Effector memory CD4-positive, alpha-beta T cell (primary cell): ENCODE measurements around the gene NKX2-1.
"Not testable (repeated sequence)": the region's sequence is repeated elsewhere in the genome, so short reads cannot be mapped to it uniquely, and the experiment has no call there.

Source experiments
- DNase-seq, 3 donors: peaks; one replicate each; pipeline ENCODE4 v3.0.0-alpha.2; 2020
- H3K27ac ChIP-seq: 2 replicates; pipeline ENCODE4 v1.7.0; 2013; ENCODE audit warnings: mild to moderate bottlenecking, low read length, moderate library complexity; ENCODE audit not compliant: insufficient read depth, poor library complexity, severe bottlenecking
- H3K27me3 ChIP-seq: replicated peaks from 2 replicates; pipeline ENCODE4 v1.7.0; 2013; ENCODE audit warnings: mild to moderate bottlenecking, low read length; ENCODE audit not compliant: insufficient read depth, control insufficient read depth, poor library complexity, severe bottlenecking
- H3K36me3 ChIP-seq: 2 replicates; pipeline ENCODE4 v1.7.0; 2013; ENCODE audit warnings: mild to moderate bottlenecking, low read length, moderate library complexity; ENCODE audit not compliant: control insufficient read depth, insufficient read depth
- H3K4me1 ChIP-seq: 2 replicates; pipeline ENCODE4 v1.7.0; 2013; ENCODE audit warnings: low read length, mild to moderate bottlenecking; ENCODE audit not compliant: control insufficient read depth, insufficient read depth, poor library complexity, severe bottlenecking
- H3K4me3 ChIP-seq: 2 replicates; pipeline ENCODE4 v1.7.0; 2013; ENCODE audit warnings: low read length, low read depth, mild to moderate bottlenecking; ENCODE audit not compliant: insufficient read depth, poor library complexity, severe bottlenecking
- H3K9me3 ChIP-seq: 2 replicates; pipeline ENCODE4 v1.7.0; 2013; ENCODE audit warnings: mild to moderate bottlenecking, low read length, moderate library complexity; ENCODE audit not compliant: control insufficient read depth

NKX2-1 gene

DNA sequence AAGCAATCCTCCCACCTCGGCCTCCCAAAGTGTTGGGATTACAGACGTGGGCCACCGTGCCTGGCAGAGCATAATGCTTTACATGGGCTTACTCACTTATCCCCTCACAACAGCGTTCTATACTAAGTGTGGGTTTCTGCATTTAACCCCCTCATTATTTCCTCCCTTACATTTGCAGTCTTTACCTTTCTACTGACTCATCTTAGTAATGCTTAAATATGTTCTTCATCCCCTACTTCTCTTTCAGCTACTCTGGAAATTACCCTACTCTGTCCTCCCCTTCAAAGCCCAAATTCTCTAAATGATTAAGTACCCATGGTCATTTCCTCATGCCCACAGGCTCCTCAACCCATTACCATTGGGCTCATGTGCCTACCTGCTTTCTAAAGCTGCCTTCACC lies 40.7 kb downstream of the NKX2-1 start:
- no peak for DNase-seq
- Histone ChIP-seq H3K4me3 (no peak overlapping the region), H3K4me1 (no peaks in the 10 kb centered on the region), H3K27me3 (no peaks in the 10 kb centered on the region), H3K9me3 (no peaks in the 10 kb centered on the region), H3K27ac (no peak overlapping the region), H3K36me3 (no peaks in the 10 kb centered on the region)

DNA sequence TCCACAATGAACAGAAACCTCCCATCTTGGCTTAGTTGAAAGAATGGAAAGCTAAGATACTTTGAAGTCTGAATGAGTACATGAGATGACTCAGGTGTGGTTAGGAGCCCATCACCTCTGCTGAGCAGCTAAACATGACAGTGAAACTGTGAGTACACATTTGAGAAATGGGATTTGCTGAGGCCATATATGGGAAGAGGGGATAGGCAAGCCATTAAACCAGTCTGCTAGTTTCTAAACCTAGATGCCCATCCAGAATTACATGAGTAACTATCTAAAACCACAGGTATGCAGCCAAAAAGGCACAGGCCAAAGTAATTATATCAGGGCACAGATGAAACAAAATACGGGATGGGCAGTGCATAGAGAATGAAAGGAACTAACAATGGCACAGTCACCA lies 41.2 kb downstream of the NKX2-1 start:
- DNase-seq: no peak
- H3K27ac ChIP-seq: no peak overlapping the region
- H3K9me3 ChIP-seq: no peaks in the 10 kb centered on the region
- H3K36me3 ChIP-seq: no peaks in the 10 kb centered on the region
- no peaks in the 10 kb centered on the region for H3K27me3 ChIP-seq
- H3K4me1 ChIP-seq: no peaks in the 10 kb centered on the region
- H3K4me3 ChIP-seq: no peak overlapping the region

DNA sequence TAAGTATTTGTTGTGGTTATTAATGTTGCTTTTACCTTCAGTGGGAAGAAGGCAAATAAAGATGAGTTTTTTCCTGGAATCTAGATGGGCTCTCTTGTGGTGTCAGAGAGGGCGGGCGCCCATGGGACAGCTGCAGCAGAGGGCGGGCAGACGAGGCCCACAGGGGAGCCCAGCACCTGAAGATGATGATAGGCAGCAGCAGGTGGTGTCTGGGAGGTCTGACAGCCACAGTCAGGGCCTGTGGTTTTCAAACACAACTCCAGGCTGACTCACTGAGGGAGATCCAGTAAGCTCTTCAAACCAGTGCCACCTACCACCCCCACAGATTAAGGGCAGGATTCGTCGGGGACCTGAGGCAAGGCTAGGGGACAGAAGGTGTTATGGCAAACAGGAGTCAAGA lies 42.8 kb downstream of the NKX2-1 start:
- Histone ChIP-seq H3K9me3 (no peaks in the 10 kb centered on the region), H3K27me3 (no peaks in the 10 kb centered on the region), H3K4me3 (no peak overlapping the region), H3K36me3 (no peaks in the 10 kb centered on the region), H3K4me1 (no peaks in the 10 kb centered on the region), H3K27ac (no peak overlapping the region)
- DNase-seq: no peak

DNA sequence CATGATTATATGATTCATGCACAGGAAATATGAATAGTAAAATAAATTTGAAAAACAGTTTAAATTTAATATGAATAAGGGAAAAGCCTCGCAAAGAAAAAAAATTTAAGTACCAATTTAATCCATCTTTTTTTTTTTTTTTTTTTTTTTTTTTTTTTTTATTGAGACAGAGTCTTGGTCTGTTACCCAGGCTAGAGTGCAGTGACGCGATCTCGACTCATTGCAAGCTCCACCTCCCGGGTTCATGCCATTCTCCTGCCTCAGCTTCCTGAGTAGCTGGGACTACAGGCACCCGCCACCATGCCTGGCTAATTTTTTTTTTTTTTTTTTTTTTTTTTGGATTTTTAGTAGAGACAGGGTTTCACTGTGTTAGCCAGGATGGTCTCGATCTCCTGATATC lies 44.0 kb downstream of the NKX2-1 start:
- H3K36me3 ChIP-seq, H3K4me1 ChIP-seq, H3K27me3 ChIP-seq, DNase-seq, H3K27ac ChIP-seq, H3K9me3 ChIP-seq, H3K4me3 ChIP-seq: not testable (repeated sequence)

DNA sequence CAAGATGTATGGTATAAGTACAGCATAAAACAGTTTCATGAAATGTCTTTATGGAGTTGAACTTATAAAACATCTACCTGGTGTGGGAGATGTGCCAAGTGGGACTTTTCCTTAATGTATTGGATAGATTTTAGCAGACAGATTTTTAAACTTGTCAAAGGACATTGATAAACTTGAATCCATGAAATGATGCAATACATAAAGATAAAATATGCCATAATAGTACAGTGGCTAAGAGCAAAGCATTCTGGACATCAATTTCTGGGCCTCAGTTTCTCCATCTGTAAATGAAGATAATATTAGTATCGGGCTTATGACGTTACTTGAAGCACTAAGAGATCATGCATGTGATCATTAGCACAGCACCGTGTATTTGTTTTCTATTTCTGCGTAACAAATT lies 45.4 kb downstream of the NKX2-1 start:
- no peaks in the 10 kb centered on the region for H3K27me3 ChIP-seq
- no peaks in the 10 kb centered on the region for H3K4me1 ChIP-seq
- DNase-seq: no peak
- H3K36me3 ChIP-seq: no peaks in the 10 kb centered on the region
- no peak overlapping the region for H3K27ac ChIP-seq
- H3K9me3 ChIP-seq: no peaks in the 10 kb centered on the region
- H3K4me3 ChIP-seq: no peak overlapping the region

DNA sequence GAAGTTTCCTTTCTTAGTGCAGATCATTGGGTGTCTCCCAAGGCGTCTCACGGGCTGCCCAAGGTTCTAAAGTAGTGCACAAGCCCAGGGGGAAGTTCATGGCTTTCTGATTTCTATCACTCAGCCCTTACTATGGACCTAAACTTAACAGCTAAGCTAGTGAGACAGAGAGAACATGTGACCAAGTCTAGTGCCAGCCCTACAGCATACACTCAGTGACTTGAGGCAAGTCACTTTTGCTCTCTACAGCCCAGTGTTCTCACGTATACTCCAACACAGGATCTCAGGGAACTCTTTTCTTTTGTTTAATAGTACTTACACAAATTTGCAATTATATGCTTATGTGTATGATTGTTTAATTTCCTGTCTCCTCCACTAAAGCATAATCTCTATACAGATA lies 48.6 kb downstream of the NKX2-1 start:
- H3K4me1 ChIP-seq: no peaks in the 10 kb centered on the region
- H3K27ac ChIP-seq: no peak overlapping the region
- DNase-seq: no peak
- no peaks in the 10 kb centered on the region for H3K36me3 ChIP-seq
- no peaks in the 10 kb centered on the region for H3K27me3 ChIP-seq
- H3K4me3 ChIP-seq: no peak overlapping the region
- H3K9me3 ChIP-seq: no peaks in the 10 kb centered on the region

DNA sequence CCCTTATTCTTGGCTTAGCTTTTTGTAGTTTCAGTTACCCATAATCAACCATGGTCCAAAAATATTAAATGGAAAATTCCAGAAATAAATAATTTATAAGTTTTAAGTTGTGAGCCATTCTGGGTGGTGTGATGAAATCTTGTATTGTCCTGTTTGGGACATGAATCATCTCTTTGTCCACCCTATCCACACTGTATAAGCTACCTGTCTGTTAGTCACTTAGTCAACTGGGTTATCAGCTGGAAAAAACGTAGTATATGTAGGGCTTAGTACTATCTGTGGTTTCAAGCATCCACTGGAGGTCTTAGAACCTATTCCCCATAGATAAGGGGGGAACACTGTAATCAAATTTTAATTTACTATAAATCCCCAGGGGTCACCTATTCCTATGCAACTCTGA lies 52.7 kb downstream of the NKX2-1 start:
- H3K27ac ChIP-seq: no peak overlapping the region

More for the DNA sequence above, 52.7 kb downstream of the NKX2-1 start:
- Histone ChIP-seq H3K4me3 (no peak overlapping the region), H3K27me3 (no peaks in the 10 kb centered on the region), H3K4me1 (no peaks in the 10 kb centered on the region), H3K36me3 (no peaks in the 10 kb centered on the region), H3K9me3 (no peaks in the 10 kb centered on the region)
- no peak for DNase-seq
